AG04449 (cell line): ENCODE measurements around the gene TLCD2.
"Not testable (repeated sequence)": the region's sequence is repeated elsewhere in the genome, so short reads cannot be mapped to it uniquely, and the experiment has no call there.

Experiments
- CTCF ChIA-PET: fragments of 350-600 bp; formaldehyde crosslinking; extraction: SDS; loops from one replicate; lab custom pipeline; 2021; ENCODE audit warnings: antibody characterized with exemption; lab: Yijun Ruan, JAX
- POLR2A ChIA-PET: fragments of 400-600, 350-600 bp; formaldehyde crosslinking; extraction: SDS; loops from one replicate; lab custom pipeline; 2020; ENCODE audit warnings: antibody characterized with exemption, inconsistent platforms; lab: Yijun Ruan, JAX
- DNase-seq: peaks from one replicate; pipeline ENCODE4 v3.0.0-alpha.2; 2010; ENCODE audit warnings: low read depth, low spot score
- H3K4me3 ChIP-seq: 2 replicates; pipeline ENCODE4 v1.5.1; 2011; ENCODE audit warnings: low read depth, mild to moderate bottlenecking, control low read depth, low read length
- CTCF ChIP-seq: IDR thresholded peaks from one replicate; pipeline ENCODE4 v1.5.1; 2011; ENCODE audit warnings: mild to moderate bottlenecking, moderate library complexity, low read length, control low read depth, inconsistent platforms; ENCODE audit not compliant: insufficient read depth; ENCODE audit errors: missing control alignments

Gene TLCD2

DNA sequence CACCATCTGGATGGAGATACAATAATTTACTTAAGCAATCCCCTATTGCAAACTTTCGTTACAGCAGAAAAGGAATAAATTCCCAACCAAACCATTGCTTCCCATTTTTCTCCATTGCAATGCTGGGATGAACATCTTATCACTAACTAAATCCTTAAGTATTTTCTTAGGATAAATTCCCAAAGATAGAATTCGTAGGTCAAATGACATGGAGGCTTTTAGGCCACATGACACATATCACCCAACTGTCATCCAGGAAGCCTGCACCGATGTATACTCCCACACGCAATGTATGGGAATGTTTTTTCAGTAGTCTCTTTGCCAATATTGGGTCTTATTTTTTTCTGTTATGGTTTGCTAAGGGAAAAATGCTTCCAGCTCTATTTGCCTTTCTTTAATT is 1.6 kb upstream of the TLCD2 start:
- POLR2A ChIA-PET: interaction anchor here (1.1 to 1.2 kb wide), 2 partner anchors 20 to 42 kb away, joined by 3 read pairs; no protein-coding TSS in a partner anchor

GRCh38 chr17:1710807-1711553 is 803 bp upstream of the TLCD2 start:
- CTCF ChIA-PET: interaction anchor here (1.5 kb wide), 1 partner anchor 73 kb away, joined by 3 read pairs; no protein-coding TSS in a partner anchor

More for the DNA sequence above, 1.6 kb upstream of the TLCD2 start:
- CTCF ChIA-PET: interaction anchor here (2.4 kb wide), 1 partner anchor 43 kb away, joined by 9 read pairs; no protein-coding TSS in a partner anchor
- DNase-seq: no peak
- H3K4me3 ChIP-seq: no peak overlapping the region
- TF ChIP-seq CTCF: no peak

GRCh38 chr17:1709403-1709951 is 700 bp downstream of the TLCD2 start:
- POLR2A ChIA-PET: no interaction called here
- no peak for DNase-seq
- H3K4me3 ChIP-seq: peak overlapping the region; percentile 63
- TF ChIP-seq CTCF: no peak
- CTCF ChIA-PET: no interaction called here

More at GRCh38 chr17:1710807-1711553, 803 bp upstream of the TLCD2 start:
- no peak for TF ChIP-seq CTCF
- peak overlapping the region; percentile 63 for H3K4me3 ChIP-seq
- POLR2A ChIA-PET: interaction anchor here (0.6 to 1.3 kb wide), 3 partner anchors 20 to 85 kb away, joined by 3 read pairs; no protein-coding TSS in a partner anchor
- DNase-seq: no peak

DNA sequence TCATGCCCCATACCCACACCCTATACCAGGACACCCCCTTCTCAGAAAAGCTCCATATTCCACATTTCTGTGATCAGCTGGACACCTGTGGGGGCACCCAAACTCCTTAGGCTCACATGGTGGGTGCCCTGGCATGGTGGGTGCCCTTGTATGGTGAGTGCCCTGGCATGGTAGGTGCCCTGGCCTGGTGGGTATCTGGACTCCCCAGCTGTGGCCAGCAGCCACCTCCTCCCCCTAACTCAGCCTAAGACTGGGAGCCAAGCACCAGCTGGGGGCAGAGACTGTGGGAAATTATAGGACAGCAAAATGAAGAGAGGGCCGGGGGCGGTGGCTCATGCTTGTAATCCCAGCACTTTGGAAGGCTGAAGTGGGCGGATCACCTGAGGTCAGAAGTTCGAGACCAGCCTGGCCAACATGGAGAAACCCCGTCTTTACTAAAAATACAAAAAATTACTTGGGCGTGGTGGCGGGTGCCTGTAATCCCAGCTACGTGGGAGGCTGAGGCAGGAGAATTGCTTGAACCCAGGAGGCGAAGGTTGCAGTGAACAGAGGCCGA is 1.3 kb downstream of the TLCD2 start:
- POLR2A ChIA-PET, H3K4me3 ChIP-seq, CTCF ChIA-PET, DNase-seq: not testable (repeated sequence)

DNA sequence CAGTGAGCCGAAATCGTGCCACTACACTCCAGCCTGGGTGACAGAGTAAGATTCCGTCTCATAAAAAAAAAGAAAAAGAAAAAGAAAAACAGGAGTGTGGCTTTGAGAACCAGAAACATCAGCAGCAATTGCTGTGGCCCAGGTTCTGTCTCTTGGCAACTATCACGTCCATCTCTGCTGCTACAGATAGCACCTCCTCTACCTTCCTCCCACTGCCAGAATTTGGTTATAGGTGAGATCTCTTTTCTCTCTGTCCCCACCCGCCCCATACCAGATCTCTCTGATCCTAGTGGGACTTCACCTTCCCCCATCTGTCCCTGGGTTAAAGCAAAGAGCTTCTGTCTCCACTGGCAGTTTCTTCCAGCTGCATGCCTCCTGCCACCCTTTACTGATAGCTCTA is 3.1 kb downstream of the TLCD2 start:
- no peak for TF ChIP-seq CTCF
- no peak overlapping the region for H3K4me3 ChIP-seq
- no peak for DNase-seq
- ChIA-PET CTCF (interaction anchor here (0.7 to 1.0 kb wide), 2 partner anchors 10 to 14 kb away, joined by 3 to 5 read pairs; no protein-coding TSS in a partner anchor), POLR2A (no interaction called here)

DNA sequence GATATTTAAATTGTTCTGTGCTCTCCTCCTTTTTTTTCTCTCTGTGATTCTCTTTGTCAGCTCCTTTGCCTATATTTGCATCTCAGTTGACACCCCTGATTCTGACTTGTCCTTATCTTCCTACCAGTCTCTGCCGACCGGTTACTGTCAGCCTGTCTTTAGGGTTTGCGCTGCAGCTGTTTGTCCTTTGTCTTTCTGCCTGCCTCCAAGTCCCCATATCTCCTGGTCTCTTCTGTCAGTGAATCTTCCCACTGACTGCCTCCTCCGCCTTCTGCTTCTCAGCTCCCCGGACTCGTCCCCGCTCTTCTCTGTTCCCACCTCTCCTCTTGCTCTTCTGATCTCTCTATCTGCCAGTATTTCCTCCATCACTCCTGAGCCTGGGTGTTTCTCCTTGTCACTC is 5.2 kb downstream of the TLCD2 start:
- TF ChIP-seq CTCF: no peak
- H3K4me3 ChIP-seq: no peak overlapping the region
- ChIA-PET POLR2A (no interaction called here), CTCF (interaction anchor here (0.9 to 2.2 kb wide), 2 partner anchors 9 to 36 kb away, joined by 3 to 7 read pairs; no protein-coding TSS in a partner anchor)
- DNase-seq: no peak
